GM21381 (cell line): ENCODE data around the gene AKAP11.

ENCODE experiments used
- ATAC-seq: cut with Tn5 transposase; IDR thresholded peaks from one replicate; pipeline ENCODE4 v1.9.1; 2021; ENCODE audit warnings: mild to moderate bottlenecking, moderate library complexity; ENCODE audit not compliant: unreplicated experiment

AKAP11 gene

DNA sequence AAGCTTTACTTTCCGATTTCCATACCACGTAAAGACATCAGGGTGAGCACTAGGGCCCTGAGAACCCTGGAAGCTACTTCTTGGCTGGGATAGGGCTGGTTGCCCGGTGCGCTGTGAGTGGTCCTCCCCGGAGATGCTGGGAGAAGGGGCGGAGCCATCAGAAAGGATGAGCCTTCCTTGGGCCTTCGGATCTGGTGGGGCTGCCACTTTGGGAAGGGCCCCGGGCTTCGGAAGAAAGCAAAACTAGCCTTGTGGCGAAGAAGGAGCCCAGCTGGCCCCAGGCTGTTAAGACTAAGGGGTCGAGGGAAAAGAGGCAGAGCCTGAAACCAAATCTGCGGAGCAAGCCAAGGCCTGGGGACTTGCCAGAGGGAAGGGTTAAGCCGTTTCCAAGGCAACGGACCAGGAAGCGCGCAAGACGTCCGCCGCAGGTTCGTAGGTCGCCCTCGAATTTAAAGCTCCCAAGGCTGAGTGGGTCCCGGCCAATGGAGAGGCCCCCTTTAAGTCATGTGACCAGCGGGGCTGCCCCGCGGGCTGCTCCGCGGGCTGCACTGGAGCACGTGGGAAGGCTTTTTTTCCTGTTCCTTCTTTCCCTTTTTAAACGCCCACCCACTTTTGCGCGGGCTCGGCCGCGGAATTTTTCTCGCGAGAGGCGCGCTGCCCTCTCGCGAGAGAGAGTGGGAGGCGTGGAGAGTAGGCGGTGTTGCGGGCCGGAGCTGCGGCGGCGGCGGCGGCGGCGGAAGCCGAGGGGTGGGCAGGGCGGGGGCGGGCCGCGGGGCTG, 426 bp upstream of the AKAP11 start:
- peak; percentile 83 for ATAC-seq

DNA sequence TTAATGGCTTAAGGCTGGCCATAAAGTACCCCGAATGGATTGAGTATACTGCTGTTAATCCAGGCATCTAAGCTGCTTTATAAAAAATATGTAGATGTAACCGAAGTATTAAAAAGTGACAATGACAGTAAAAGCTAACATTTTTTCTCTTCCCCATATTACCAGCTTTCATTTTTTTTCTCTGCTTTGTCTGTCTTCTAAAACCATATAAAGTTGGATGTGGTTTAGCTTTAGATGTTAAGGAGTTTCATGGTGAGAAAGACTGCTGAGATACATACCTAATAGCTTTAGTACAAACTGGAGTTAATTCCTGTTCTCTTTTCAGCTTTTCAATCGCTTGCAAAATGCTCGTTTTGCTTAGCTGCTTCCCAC, 838 bp downstream of the AKAP11 start:
- no peak for ATAC-seq

DNA sequence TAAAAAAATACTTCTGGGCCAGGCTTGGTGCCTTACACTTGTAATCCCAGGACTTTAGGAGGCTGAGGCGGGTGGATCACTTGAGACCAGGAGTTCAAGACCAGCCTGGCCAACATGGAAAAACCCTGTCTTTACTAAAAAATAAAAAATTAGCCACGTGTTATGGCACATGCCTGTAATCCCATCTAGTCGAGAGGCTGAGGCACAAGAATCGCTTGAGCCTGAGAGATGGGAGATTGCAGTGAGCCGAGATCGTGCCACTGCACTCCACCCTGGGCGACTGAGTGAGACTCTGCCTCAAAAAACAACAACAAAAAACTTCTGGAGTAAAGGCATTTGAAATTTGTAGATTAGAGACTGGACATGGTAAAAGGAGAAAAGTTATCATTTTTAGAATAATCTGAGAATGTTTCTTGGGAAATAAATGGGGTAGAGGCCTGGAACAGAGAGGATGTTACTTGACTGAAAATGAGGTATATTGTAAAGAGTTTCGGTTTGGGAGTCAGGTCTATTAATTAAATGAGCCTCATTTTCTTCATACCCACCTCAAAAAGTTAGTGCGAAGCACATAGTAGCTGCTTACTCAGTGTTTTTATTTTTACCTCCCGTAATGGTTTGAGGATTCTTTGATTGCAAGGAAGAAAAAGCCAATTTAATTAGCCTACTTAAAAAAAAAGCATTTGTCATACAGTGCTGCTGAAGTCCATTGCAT, 2.6 kb downstream of the AKAP11 start:
- ATAC-seq, result no peak

DNA sequence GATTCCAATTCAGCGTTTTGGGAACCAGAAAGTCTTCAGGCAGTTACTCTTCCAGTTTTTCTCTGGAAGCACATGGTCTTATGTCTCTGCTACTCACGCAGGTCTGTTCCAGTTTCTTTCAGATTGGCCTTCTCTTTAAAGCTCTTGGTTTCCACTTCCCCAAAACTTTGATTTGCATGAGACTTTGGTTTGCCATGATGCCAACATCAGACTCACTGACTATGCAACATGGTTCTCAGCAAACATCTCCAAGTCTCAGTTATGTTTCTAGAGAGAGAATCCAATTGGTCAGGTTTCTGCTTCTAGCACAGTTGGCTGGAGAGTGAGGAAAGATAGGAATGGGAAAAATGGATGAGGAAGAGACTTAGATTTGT, 3.1 kb downstream of the AKAP11 start:
- ATAC-seq, result no peak

DNA sequence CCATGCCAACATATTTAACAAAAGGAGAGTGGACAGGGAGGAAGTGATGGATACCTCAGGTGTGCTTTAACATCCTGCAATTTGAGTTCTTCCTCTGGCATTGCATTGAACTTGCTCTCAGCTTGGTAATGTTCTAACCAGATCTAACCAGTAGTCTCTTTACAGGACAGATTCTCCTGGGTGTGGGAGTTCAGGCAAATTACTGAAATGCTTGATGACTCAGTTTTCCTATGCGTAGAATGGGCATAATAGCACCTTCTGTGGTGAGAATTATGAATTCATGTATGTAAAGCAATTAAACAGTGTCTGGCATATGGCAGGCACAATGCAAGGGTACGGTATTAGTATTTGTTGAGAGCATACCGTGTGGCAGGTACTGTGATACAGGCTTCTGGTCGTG, 3.6 kb downstream of the AKAP11 start:
- no peak for ATAC-seq

DNA sequence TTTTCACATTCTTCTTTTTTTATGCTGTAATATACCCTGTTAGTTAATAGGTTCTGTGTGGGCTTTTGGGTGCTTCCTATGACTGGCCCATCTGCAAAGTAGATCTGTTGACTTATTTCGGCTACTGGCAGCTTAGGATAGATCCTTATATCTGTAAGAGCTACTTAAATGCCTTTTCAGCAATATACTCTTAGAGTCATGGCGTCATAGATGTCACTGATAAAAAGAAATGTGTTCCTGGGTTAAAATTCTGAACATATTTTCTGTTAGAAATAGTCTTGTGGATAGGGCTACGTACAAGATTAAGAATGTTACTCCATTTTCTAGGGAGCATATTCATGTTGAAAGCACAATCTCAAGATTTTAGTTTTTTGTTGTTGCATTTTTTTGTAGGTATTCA, 4.7 kb downstream of the AKAP11 start:
- no peak for ATAC-seq

DNA sequence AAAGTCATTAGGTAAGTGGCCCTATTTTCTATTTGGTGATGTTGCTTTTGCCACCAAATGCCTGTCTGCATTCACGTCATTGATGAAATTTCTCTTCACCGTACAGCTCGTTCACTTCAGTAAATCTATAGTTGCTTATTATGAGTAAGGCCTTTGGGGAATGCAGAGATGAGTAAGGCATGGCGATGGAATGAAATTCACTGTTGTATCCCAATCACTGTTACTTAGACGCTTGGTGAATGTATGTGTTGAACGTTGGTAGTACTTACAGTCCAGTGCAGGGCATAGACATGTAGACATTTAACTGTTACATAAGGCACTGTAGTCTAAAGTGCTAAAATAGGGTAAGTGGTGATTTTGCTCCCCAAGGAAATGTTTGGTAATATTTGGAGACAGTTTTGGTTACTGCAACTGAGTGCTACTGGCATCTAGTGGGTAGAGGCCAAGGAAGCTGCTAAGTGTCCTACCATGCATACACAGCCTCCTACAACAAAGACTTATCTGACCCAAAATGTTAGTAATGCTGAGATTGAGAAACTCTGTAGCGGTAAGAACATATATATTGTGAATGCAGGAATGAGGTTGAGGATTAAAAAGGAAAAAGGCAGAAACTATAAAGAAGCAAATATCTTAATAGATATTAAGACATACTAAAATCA, 5.8 kb downstream of the AKAP11 start:
- no peak for ATAC-seq

DNA sequence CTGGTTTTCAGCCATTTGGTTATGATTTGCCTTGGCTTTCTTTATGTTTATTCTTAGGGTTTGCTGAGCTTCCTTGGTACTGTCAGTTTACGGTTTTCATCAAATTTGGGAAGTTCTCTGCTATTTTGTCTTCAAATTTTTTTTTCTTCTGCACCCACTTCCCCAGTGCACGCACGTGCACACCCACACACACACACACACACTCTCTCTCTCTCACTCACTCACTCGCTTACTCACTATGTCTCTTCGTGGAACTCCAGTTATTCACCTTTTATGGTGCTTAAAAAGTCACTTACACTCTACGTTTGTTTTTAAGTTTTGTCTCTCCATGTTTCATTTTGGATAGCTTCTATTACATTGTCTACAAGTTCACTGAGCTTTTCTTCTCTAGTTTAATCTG, 7.1 kb downstream of the AKAP11 start:
- ATAC-seq, result no peak

DNA sequence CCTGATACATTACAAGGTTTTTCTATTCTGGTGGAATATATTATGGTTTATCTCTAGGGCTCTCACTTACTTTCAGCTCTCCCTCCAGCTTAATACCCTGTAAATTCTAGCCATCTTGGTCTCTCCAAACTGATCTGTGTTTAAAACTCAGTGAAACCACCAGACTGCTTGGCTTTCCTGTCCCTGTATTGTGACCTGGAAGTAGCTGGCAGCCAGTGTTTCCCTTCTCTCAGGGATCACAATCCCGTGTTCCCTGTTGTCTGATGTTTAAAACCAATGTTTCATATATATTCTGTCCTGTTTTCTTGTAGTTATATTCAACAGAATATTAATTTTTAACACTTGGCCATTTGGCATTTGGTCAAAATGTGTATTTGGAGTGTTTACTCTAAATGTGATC, 8.0 kb downstream of the AKAP11 start:
- no peak for ATAC-seq

DNA sequence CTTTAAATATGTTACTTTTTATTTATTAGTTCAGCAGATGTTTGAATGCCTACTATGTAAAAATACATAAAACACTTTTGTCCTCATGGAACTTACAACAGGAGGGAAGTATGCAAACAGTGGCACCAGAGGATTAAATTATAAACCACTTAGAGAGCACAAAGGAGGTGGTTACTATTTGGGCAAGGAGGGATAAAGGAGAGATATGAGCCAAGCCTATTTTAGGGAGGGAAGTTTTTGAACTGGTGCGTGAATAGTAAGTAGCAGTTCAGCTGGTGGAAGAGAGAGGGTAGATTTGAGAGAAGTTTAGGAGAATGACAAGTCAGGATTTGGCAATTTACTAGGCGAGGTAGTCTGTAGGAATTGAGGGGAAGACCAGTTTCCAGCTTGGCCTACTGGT, 8.6 kb downstream of the AKAP11 start:
- ATAC-seq, result no peak

DNA sequence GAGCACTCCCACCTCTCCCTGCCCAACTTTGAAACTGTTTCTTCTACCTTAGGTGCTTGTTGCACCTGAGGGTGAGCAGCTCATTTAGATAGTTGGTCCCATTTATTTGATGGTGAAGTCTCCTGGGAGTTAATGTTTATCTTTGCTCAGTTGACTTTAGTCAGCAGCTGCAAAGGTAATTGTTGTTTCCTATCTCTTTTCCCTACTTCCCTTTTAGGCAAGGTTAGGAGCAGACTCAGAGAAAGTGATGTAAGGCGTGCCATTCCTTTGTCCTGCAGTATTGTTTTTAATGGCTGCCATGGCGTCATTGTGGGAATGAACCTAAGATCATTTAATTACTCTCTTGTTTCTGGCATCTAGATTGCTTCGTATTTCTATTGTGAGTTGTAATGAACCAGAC, 11.6 kb downstream of the AKAP11 start:
- no peak for ATAC-seq

DNA sequence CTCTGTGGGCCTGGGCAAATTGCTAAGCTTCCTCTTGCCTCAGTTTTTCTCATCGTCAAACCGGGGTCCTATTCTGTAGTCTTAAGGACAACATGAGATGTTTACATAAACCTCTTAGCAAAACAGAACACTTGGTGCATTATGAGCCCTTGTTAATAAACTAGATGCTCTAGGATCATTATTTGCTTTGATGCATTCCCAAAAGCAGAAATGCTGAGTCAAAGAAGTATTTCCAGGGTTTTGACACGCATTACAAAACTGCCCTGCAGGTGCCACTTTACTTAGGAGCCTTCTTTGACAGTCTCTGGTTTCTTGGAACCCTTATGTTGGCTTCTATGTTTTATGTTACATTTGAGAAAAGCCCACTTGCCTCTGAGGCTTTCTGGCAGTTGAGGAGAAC, 12.1 kb downstream of the AKAP11 start:
- no peak for ATAC-seq

DNA sequence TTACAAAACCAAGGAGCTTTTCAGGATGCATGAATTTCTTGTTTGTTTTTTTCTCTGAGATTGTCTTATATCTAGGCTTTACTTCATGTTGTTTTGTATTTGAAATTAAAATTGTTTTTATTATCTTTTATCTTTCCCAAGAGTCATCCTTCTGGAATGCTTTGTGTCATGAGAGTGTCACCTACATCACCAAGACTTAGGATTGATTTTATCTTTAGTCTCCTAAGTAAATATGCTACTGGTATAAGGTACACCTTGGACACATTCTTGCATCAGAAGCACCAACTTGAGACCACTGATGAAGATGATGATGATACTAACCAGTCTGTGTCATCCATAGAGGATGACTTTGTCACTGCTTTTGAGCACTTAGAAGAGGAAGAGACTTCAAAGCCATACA, 26.4 kb downstream of the AKAP11 start:
- ATAC-seq, result no peak

DNA sequence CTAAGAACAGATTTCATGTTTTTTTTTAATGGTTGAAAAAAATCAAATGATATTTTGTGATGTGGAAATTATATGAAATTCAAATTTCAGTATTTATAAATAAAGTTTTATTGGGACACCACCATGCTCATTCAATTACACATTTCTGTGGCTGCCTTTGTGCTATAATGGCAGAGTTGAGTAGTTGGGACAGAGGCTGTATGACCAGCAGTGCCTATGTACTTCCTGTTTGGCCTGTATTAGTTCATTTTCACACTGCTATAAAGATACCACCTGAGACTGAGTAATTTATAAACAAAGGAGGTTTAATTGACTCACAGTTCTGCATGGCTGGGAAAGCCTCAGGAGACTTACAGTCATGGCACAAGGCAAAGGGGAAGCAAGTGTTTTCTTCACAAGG, 33.6 kb downstream of the AKAP11 start:
- no peak for ATAC-seq

DNA sequence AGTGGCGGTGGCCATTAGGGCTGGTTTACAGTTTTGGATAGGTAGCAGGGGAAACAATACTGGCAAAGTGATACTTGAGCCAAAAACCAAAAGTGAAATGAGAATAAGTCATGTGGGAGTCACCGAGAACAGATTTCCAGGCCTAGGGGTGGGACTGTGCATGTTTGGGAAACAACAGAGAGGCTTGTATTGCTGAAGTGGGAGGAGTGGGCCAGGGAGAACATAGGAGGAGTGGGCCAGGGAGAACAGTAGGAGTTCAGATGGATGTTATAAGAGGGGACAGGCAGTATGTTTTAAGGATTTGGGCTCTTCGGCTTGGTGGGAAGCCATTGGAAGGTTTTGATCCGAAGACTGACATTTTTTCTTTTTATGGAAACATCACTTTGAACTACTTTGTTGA, 35.5 kb downstream of the AKAP11 start:
- no peak for ATAC-seq

DNA sequence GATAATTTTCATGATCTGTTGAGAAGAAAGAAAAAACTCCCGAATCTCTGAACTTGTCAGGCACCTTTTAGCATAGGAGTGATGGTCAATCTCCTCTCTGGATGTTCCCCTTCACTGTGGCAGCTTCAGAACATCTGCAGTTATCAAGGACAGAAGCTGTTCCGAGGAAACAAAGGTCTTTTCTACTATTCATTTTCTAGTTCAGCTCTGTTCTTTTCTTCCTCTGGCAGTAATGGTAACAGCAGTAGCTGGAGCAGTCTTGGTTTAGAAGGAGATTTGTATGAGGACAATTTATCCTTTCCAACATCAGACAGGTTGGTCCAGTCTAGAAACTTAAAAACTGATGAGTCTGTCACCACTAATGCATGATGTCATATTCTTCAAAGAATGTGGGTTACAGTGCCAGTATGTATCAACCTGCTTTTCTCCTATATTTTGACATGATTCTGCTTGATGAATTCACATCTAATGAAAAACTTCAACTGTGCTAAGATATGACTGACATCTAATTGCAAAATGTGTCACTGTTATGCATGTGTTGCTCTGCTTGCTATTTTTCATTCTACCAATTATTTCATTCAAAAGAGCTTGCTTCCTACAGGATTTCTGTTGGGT, 41.0 kb downstream of the AKAP11 start:
- no peak for ATAC-seq

DNA sequence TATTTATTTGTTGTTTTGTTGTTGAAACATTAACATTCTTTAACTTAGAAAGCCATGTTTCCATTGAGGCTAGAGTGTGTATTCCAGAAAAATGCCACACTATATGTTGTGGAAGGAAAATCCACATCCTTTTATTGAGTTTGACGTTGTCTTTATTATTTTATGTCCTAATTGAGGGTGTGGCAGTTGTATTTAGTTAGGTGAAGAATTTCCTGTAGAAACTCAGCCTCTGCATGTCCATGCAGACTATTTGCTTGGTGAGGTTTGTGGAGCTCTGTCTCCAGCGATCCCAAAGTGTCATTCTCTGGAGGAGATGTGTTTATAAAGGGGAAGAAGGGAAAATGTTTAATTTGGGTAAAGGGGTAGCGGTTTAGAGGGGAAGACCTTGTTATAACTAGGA, 46.6 kb downstream of the AKAP11 start:
- ATAC-seq, result no peak

DNA sequence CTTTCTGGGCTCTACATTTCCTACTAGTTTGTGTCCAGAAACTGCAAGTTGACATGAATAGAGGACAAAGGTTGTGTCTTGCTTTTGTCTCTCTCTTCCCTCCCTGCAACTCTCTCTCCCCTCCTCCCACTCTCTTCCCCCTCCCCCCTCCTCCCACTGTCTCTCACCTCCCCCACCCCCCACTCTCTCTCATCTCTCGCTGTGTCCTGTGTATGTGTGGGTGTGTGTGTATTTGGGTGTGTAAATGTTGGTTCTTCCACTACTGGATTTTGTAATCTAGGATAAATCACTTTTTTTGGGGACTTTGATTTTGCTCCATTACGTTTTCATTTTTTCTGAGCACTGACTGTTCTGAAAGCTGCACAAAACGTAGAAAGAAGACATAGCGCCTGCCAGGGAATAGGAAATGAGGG, 48.4 kb downstream of the AKAP11 start:
- ATAC-seq, result no peak

DNA sequence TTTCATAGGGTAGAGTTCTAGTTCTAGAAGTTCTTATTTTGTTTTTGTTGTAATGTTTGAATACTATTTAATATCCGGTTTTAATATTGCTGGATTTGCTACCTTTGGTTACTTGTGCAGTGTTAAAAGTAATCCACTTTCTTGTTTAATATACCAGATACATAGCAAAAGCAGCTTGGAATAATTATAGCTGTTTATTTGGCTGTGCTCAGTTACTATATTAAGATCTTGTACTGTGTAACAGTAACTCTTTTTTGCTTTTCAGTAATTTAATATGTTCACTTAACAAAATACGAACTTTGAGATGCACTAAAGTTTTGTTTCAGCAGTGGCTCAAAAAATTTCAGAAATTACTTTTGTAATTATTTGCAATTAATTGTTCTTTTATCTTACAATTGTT, 50.9 kb downstream of the AKAP11 start:
- ATAC-seq, result no peak

DNA sequence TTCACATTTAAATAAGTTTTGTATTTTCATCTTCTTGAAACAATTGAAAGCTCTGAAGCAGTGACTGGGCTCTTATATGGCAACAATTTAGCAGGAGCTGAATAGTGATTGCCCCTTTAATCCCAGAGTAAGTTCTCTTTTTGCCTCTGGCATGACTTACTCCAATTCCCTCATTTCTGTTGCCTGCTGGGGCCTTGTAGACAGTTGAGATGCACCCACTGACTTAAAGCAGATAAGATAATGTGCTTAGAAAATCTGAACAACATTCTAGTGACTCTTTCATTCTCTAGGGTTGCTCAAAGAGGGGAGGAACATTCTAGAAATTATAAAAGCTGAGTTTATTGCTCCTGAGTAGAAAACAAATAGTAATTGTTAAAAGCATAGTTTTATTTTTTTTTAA, 52.8 kb downstream of the AKAP11 start:
- no peak for ATAC-seq

DNA sequence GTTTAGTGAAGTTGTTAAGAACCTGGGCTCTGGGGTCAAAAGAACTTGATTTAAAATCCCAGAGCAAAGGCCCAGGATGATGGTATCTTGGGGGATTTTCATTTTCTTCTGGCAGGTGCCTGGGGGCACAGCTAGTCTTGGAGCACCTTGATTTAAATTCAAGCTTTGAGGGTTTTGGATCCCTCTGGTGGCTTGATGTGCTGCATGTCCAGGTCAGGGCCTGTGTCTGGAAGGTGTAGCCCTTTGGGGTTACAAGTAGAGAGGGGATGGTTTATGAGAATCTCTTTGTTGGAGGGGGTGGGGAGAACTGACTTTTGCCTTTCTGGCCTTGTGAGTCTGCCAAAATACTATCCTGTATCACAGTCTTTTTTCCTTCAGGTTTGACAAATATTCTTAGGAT, 55.8 kb downstream of the AKAP11 start:
- ATAC-seq, result no peak

DNA sequence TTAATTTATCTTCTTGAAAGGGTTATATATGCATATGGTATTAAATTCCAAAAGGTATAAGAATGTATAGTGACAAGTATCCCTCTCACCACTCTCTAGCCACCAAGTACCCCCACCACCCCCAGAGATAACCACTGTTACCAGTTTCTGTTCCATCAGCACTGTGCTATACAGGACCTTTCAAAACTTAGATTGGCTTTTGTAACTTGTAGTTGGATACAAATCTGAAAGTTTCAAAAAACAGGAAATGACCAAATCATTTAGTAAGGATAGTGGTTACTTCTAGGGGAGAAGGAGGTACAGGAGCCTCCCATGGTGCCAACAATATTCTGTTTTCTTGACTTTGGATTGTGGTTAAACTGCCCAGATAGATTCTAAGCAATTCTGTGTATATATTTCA, 56.7 kb downstream of the AKAP11 start:
- ATAC-seq, result no peak
